H9 (cell line): ENCODE data around the gene SIL1. TPM values are rescaled to one million over a fixed set of nuclear protein-coding genes. Genes with fewer than 3 reads are reported as not detected.

Source experiments
- DNase-seq: peaks from one replicate; pipeline ENCODE4 v3.0.0-alpha.2; 2017
- H2AFZ ChIP-seq: one replicate; pipeline ENCODE4 v1.6.1; 2013; ENCODE audit warnings: mild to moderate bottlenecking, low read length, control low read depth, moderate library complexity
- H2AK5ac ChIP-seq: 2 replicates; pipeline ENCODE4 v1.6.1; 2013; ENCODE audit warnings: low read length, control low read depth, mixed read lengths; ENCODE audit not compliant: insufficient read length
- H2BK120ac ChIP-seq: one replicate; pipeline ENCODE4 v1.6.1; 2013; ENCODE audit warnings: low read depth, mild to moderate bottlenecking, low read length, control low read depth, inconsistent platforms; ENCODE audit not compliant: poor library complexity, severe bottlenecking
- H2BK12ac ChIP-seq: 2 replicates; pipeline ENCODE4 v1.6.1; 2013; ENCODE audit warnings: low read length, control low read depth, mixed read lengths, low read depth; ENCODE audit not compliant: insufficient read length
- H2BK15ac ChIP-seq: 2 replicates; pipeline ENCODE4 v1.6.1; 2013; ENCODE audit warnings: low read depth, low read length, control low read depth
- H2BK20ac ChIP-seq: one replicate; pipeline ENCODE4 v1.6.1; 2013; ENCODE audit warnings: low read depth, mild to moderate bottlenecking, low read length, control low read depth, inconsistent platforms; ENCODE audit not compliant: poor library complexity, severe bottlenecking
- H2BK5ac ChIP-seq: 2 replicates; pipeline ENCODE4 v1.6.1; 2013; ENCODE audit warnings: low read length, control low read depth, mixed read lengths; ENCODE audit not compliant: insufficient read length
- H3K14ac ChIP-seq: 2 replicates; pipeline ENCODE4 v1.6.1; 2013; ENCODE audit warnings: low read length, control low read depth; ENCODE audit not compliant: insufficient read depth
- H3K18ac ChIP-seq: 2 replicates; pipeline ENCODE4 v1.6.1; 2013; ENCODE audit warnings: low read depth, mild to moderate bottlenecking, mixed read lengths, low read length, control low read depth; ENCODE audit not compliant: insufficient read length
- H3K23ac ChIP-seq: 2 replicates; pipeline ENCODE4 v1.6.1; 2013; ENCODE audit warnings: low read length, control low read depth, mixed read lengths, low read depth; ENCODE audit not compliant: insufficient read length
- H3K23me2 ChIP-seq: 2 replicates; pipeline ENCODE4 v1.6.1; 2013; ENCODE audit warnings: low read depth, mild to moderate bottlenecking, mixed read lengths, low read length, control low read depth; ENCODE audit not compliant: insufficient read length, poor library complexity, severe bottlenecking
- H3K27ac ChIP-seq: 2 replicates; pipeline ENCODE4 v1.5.1; 2013; ENCODE audit warnings: low read length, control low read depth, mixed read lengths, low read depth; ENCODE audit not compliant: insufficient read length
- H3K27me3 ChIP-seq: 2 replicates; pipeline ENCODE4 v1.6.1; 2013; ENCODE audit warnings: low read length, control low read depth, inconsistent platforms; ENCODE audit not compliant: insufficient read depth
- H3K4ac ChIP-seq: 2 replicates; pipeline ENCODE4 v1.6.1; 2013; ENCODE audit warnings: low read depth, mild to moderate bottlenecking, control low read depth, inconsistent platforms, low read length, moderate library complexity
- H3K4me1 ChIP-seq: 2 replicates; pipeline ENCODE4 v1.6.1; 2013; ENCODE audit warnings: low read length, control low read depth, inconsistent platforms; ENCODE audit not compliant: insufficient read depth
- H3K4me2 ChIP-seq: 2 replicates; pipeline ENCODE4 v1.6.1; 2013; ENCODE audit warnings: low read length, control low read depth, mixed read lengths; ENCODE audit not compliant: insufficient read length, insufficient read depth
- H3K56ac ChIP-seq: 2 replicates; pipeline ENCODE4 v1.6.1; 2013; ENCODE audit warnings: low read depth, mild to moderate bottlenecking, mixed read lengths, low read length, control low read depth; ENCODE audit not compliant: insufficient read length
- H3K79me1 ChIP-seq: 2 replicates; pipeline ENCODE4 v1.6.1; 2013; ENCODE audit warnings: low read depth, mild to moderate bottlenecking, moderate library complexity, low read length, control low read depth, inconsistent platforms; ENCODE audit not compliant: insufficient read depth, poor library complexity, severe bottlenecking
- H3K79me2 ChIP-seq: 2 replicates; pipeline ENCODE4 v1.6.1; 2013; ENCODE audit warnings: low read length, control low read depth, inconsistent platforms; ENCODE audit not compliant: insufficient read depth
- H3K9ac ChIP-seq: 2 replicates; pipeline ENCODE4 v1.6.1; 2013; ENCODE audit warnings: low read length, control low read depth, mixed read lengths; ENCODE audit not compliant: insufficient read length; ENCODE audit errors: extremely low read depth
- H3K9me3 ChIP-seq: one replicate; pipeline ENCODE4 v1.6.1; 2013; ENCODE audit warnings: low read depth, low read length, inconsistent platforms; ENCODE audit not compliant: control insufficient read depth
- H3T11ph ChIP-seq: one replicate; pipeline ENCODE4 v1.6.1; 2013; ENCODE audit warnings: mild to moderate bottlenecking, low read length, control low read depth, inconsistent platforms
- H4K20me1 ChIP-seq: one replicate; pipeline ENCODE4 v1.6.1; 2013; ENCODE audit not compliant: control insufficient read depth, insufficient read length, insufficient read depth
- H4K5ac ChIP-seq: 2 replicates; pipeline ENCODE4 v1.6.1; 2013; ENCODE audit warnings: low read depth, mild to moderate bottlenecking, mixed read lengths, low read length, control low read depth; ENCODE audit not compliant: insufficient read length
- H4K8ac ChIP-seq: replicated peaks from 2 replicates; pipeline ENCODE4 v1.6.1; 2013; ENCODE audit warnings: low read length, control low read depth, mixed read lengths, low read depth; ENCODE audit not compliant: insufficient read length
- H4K91ac ChIP-seq: 2 replicates; pipeline ENCODE4 v1.6.1; 2013; ENCODE audit warnings: low read depth, mild to moderate bottlenecking, moderate library complexity, mixed read lengths, low read length, control low read depth; ENCODE audit not compliant: insufficient read length
- H3K27ac Mint-ChIP-seq, 3 experiments: 2 replicates in 2 of 3; 3 replicates in 1 of 3; pipeline ENCODE4 v1.8.0; 2020 to 2021; ENCODE audit warnings: mixed read lengths in 3 of 3, mild to moderate bottlenecking in 1 of 3, moderate library complexity in 1 of 3
- H3K27me3 Mint-ChIP-seq: 2 replicates; pipeline ENCODE4 v1.8.0; 2021; ENCODE audit warnings: low read depth, mild to moderate bottlenecking, moderate library complexity, mixed read lengths
- H3K36me3 Mint-ChIP-seq, 3 experiments: 2 replicates in 2 of 3; 3 replicates in 1 of 3; pipeline ENCODE4 v1.8.0; 2020 to 2021; ENCODE audit warnings: low read depth in 3 of 3, mixed read lengths in 3 of 3; ENCODE audit not compliant: insufficient read depth in 1 of 3
- H3K4me1 Mint-ChIP-seq, 2 experiments: 2 replicates each; pipeline ENCODE4 v1.8.0; 2020; ENCODE audit warnings: mixed read lengths in 2 of 2
- H3K4me3 Mint-ChIP-seq, 2 experiments: 2 replicates in 1 of 2; 3 replicates in 1 of 2; pipeline ENCODE4 v1.8.0; 2020 to 2021; ENCODE audit warnings: mild to moderate bottlenecking in 2 of 2, mixed read lengths in 2 of 2, moderate library complexity in 1 of 2
- H3K9me3 Mint-ChIP-seq, 2 experiments: 2 replicates in 1 of 2; 3 replicates in 1 of 2; pipeline ENCODE4 v1.8.0; 2020; ENCODE audit warnings: mild to moderate bottlenecking in 2 of 2, mixed read lengths in 2 of 2, moderate library complexity in 1 of 2
- CTCF ChIP-seq: fragments of 200-600 bp; sonication (generic); conservative IDR thresholded peaks from 3 replicates; pipeline ENCODE4 v1.8.0; 2021; ENCODE audit warnings: antibody characterized with exemption, mild to moderate bottlenecking
- WGBS: extraction: QIAGEN DNeasy Blood & Tissue Kit; methylation state at CpG from one replicate; pipeline ENCODE4 v1.1.7; 2013; ENCODE audit warnings: missing lambda C conversion rate, low lambda C conversion rate, mixed read lengths; ENCODE audit not compliant: insufficient read length; ENCODE audit errors: extremely low coverage; 5-methylcytosine and 5-hydroxymethylcytosine counted together
- total RNA-seq: library from RNA; stranded (reverse); gene quantifications from 2 replicates; pipeline ENCODE4 v1.2.1, GENCODE V29; 2021

SIL1 gene
- total RNA-seq, 1 experiment from 2014 or later = 10.6 TPM

GRCh38 chr5:138968601-138969000 lies 229.6 kb downstream of the SIL1 start:
- Histone ChIP-seq H3K23ac (no peak overlapping the region), H2BK5ac (no peak overlapping the region), H3K23me2 (no peaks in the 10 kb centered on the region), H3K56ac (no peak overlapping the region), H3K18ac (no peak overlapping the region), H2AK5ac (no peak overlapping the region), H3K79me1 (no peaks in the 10 kb centered on the region), H4K5ac (no peak overlapping the region), H2BK120ac (no peak overlapping the region), H3K9ac (no peak overlapping the region), H2BK20ac (no peak overlapping the region), H3K14ac (no peak overlapping the region), H2AFZ (no peak overlapping the region), H3T11ph (no peak overlapping the region), H3K4me2 (no peak overlapping the region), H4K91ac (no peak overlapping the region), H3K9me3 (no peaks in the 10 kb centered on the region), H3K4me1 (no peaks in the 10 kb centered on the region), H2BK12ac (no peak overlapping the region), H3K27me3 (no peaks in the 10 kb centered on the region), H3K27ac (no peak overlapping the region), H4K20me1 (no peaks in the 10 kb centered on the region), H4K8ac (no peak overlapping the region), H3K79me2 (no peaks in the 10 kb centered on the region), H3K4ac (no peak overlapping the region), H2BK15ac (no peak overlapping the region)
- no peak for DNase-seq
- no CpG with 5 or more reads among the region's 4 CpGs for WGBS
- no peak overlapping the region; a peak in 1 of 7 replicates for H3K27ac Mint-ChIP-seq
- H3K36me3 Mint-ChIP-seq = no peaks in the 10 kb centered on the region
- peaks cover 30 to 49% of the 10 kb centered on the region in 2 experiments for H3K4me1 Mint-ChIP-seq
- no peak for TF ChIP-seq CTCF
- H3K4me3 Mint-ChIP-seq = no peak overlapping the region; a peak in 1 of 5 replicates
- H3K27me3 Mint-ChIP-seq = peaks cover 2% of the 10 kb centered on the region; the same call in 1 of the 2 replicates
- no peaks in the 10 kb centered on the region for H3K9me3 Mint-ChIP-seq
